K562 (cell line): ENCODE data around the gene TBCCD1. TPM values are rescaled to one million over a fixed set of nuclear protein-coding genes. Genes with fewer than 3 reads are reported as not detected.

ENCODE experiments used
- CBX3 ChIP-seq, 2 experiments: IDR thresholded peaks; 1 replicate in 1 of 2; 2 replicates in 1 of 2; pipeline ENCODE4 v1.6.1; 2012; ENCODE audit warnings: inconsistent platforms in 2 of 2, low read length in 2 of 2, borderline replicate concordance in 1 of 2, control low read depth in 1 of 2
- CHCHD3 ChIP-seq: fragments of 250-450 bp; sonication (Bioruptor Pico); IDR thresholded peaks from 2 replicates; pipeline ENCODE4 v2.1.2; 2022; ENCODE audit warnings: mild to moderate bottlenecking
- CSDE1 ChIP-seq, 2 experiments: fragments of 450-650 bp; IDR thresholded peaks; 2 replicates each; pipeline ENCODE4 v1.6.1; 2016; ENCODE audit warnings: mild to moderate bottlenecking in 1 of 2
- CTBP1 ChIP-seq: fragments of 450-650 bp; IDR thresholded peaks from 2 replicates; pipeline ENCODE4 v1.6.1; 2016; ENCODE audit warnings: borderline replicate concordance
- CXXC5 ChIP-seq: fragments of 250-450 bp; sonication (Bioruptor Pico); IDR thresholded peaks from 2 replicates; pipeline ENCODE4 v1.8.0; 2022; ENCODE audit warnings: inconsistent platforms, mild to moderate bottlenecking, moderate library complexity
- DIDO1 ChIP-seq: fragments of 450-650 bp; IDR thresholded peaks from 2 replicates; pipeline ENCODE4 v1.6.1; 2016; ENCODE audit warnings: low read depth, missing biosample characterization, missing genetic modification characterization
- GTF2F1 ChIP-seq: IDR thresholded peaks from 2 replicates; pipeline ENCODE4 v1.6.1; 2011; ENCODE audit warnings: low read depth, low read length, improper control_type of control experiment
- HES1 ChIP-seq: fragments of 450-650 bp; IDR thresholded peaks from 2 replicates; pipeline ENCODE4 v1.6.1; 2016; ENCODE audit warnings: low read depth, mild to moderate bottlenecking, moderate library complexity
- HNRNPL ChIP-seq: fragments of 200-400 bp; formaldehyde crosslinking; IDR thresholded peaks from 2 replicates; pipeline ENCODE4 v1.6.1; 2017; ENCODE audit warnings: low read depth, mild to moderate bottlenecking, low read length
- MBD1 ChIP-seq: fragments of 250-450 bp; sonication (Bioruptor Pico); IDR thresholded peaks from 2 replicates; pipeline ENCODE4 v1.8.0; 2022; ENCODE audit warnings: inconsistent platforms
- MCM7 ChIP-seq, 2 experiments: fragments of 450-650 bp; IDR thresholded peaks; 2 replicates each; pipeline ENCODE4 v1.6.1; 2016 to 2018
- MYC ChIP-seq, 2 experiments: fragments of 250-450 bp in 1 of 2; sonication (Bioruptor Pico) in 1 of 2; IDR thresholded peaks; 2 replicates each; pipeline versions ENCODE4 v1.5.1 to v1.6.1; 2012 to 2021; ENCODE audit warnings: low read depth in 2 of 2, borderline replicate concordance in 1 of 2, improper control_type of control experiment in 1 of 2, low read length in 1 of 2, mild to moderate bottlenecking in 1 of 2, moderate library complexity in 1 of 2
- NFYB ChIP-seq: IDR thresholded peaks from 2 replicates; pipeline ENCODE4 v1.6.1; 2011; ENCODE audit warnings: mild to moderate bottlenecking, moderate library complexity; ENCODE audit not compliant: insufficient read length; ENCODE audit errors: extremely low read depth
- POLR2H ChIP-seq: IDR thresholded peaks from 2 replicates; pipeline ENCODE4 v1.6.1; 2016; ENCODE audit warnings: missing genetic modification characterization, low read depth, mild to moderate bottlenecking, control low read depth, missing compliant biosample characterization, moderate library complexity
- RFX1 ChIP-seq: fragments of 450-650 bp; IDR thresholded peaks from 2 replicates; pipeline ENCODE4 v1.6.1; 2016; ENCODE audit warnings: mild to moderate bottlenecking, moderate library complexity
- RFX7 ChIP-seq: fragments of 250-450 bp; sonication (Bioruptor Pico); IDR thresholded peaks from 2 replicates; pipeline ENCODE4 v1.5.1; 2021; ENCODE audit warnings: mild to moderate bottlenecking
- RNF219 ChIP-seq: fragments of 250-450 bp; sonication (Bioruptor Pico); IDR thresholded peaks from 2 replicates; pipeline ENCODE4 v1.5.0; 2022; ENCODE audit warnings: mild to moderate bottlenecking
- SMAD4 ChIP-seq: fragments of 250-450 bp; sonication (Bioruptor Pico); conservative IDR thresholded peaks from 2 replicates; pipeline ENCODE4 v1.8.0; 2021; ENCODE audit warnings: inconsistent platforms, mild to moderate bottlenecking, moderate library complexity
- SP1 ChIP-seq: sonication (generic); formaldehyde crosslinking; IDR thresholded peaks from 2 replicates; pipeline ENCODE4 v1.8.1; 2022; ENCODE audit warnings: mild to moderate bottlenecking, missing genetic modification reagents
- ZFPM2 ChIP-seq: fragments of 250-450 bp; sonication (Bioruptor Pico); IDR thresholded peaks from 2 replicates; pipeline ENCODE4 v1.5.1; 2022; ENCODE audit warnings: mild to moderate bottlenecking
- ZNF12 ChIP-seq: sonication (generic); formaldehyde crosslinking; IDR thresholded peaks from 2 replicates; pipeline ENCODE4 v1.4.0; 2020; ENCODE audit warnings: mild to moderate bottlenecking, missing genetic modification reagents
- ZNF134 ChIP-seq: fragments of 250-450 bp; sonication (Bioruptor Pico); conservative IDR thresholded peaks from 2 replicates; pipeline ENCODE4 v1.4.0; 2020
- ZNF146 ChIP-seq: IDR thresholded peaks from one replicate; pipeline ENCODE4 v1.6.1; 2018; ENCODE audit warnings: missing compliant biosample characterization; ENCODE audit not compliant: unreplicated experiment
- ZNF197 ChIP-seq: fragments of 200-800 bp; sonication (Bioruptor generic); IDR thresholded peaks from 2 replicates; pipeline ENCODE4 v1.6.1; 2016; ENCODE audit warnings: low read depth, missing genetic modification characterization, missing compliant biosample characterization
- polyA plus RNA-seq, 8 experiments: library from polyadenylated mRNA; depleted of rRNA in 4 of 8; stranded (reverse) in 5 of 8; unstranded in 3 of 8; fragments of >200 nt; fragmentation: Nextera tagmentation in 2 of 8; fragmentation: Illumina TruSeq in 1 of 8; extraction: Ambion mirVana in 2 of 8; extraction: Trizol in 1 of 8; gene quantifications; 2 replicates each; pipeline versions ENCODE4 v1.2.1 to v1.2.3, GENCODE V29; 2011 to 2014; ENCODE audit warnings: inconsistent platforms in 1 of 8, missing spikeins in 1 of 8
- total RNA-seq, 7 experiments: library from RNA; depleted of rRNA in 6 of 7; stranded (reverse); fragments of >200 nt in 6 of 7; fragmentation: Illumina TruSeq in 2 of 7; extraction: Trizol in 2 of 7; gene quantifications; 2 replicates each; pipeline versions ENCODE4 v1.2.1 to v1.2.3, GENCODE V29; 2011 to 2021; ENCODE audit warnings: low replicate concordance in 1 of 7
- TF ChIP-seq, protein P1 (sequence below): sonication (generic); formaldehyde crosslinking; IDR thresholded peaks from 2 replicates; pipeline ENCODE4 v1.8.0; 2022; ENCODE audit warnings: mild to moderate bottlenecking, missing genetic modification reagents

Gene TBCCD1
- total and polyA plus RNA-seq, 9 of the 15 experiments (the other 6 are each of a cell fraction or from before 2014, with no cell fraction given) = 17.7 to 31.1 (median 21.2) TPM

GRCh38 chr3:186596568-186597287, 29.6 kb upstream of the TBCCD1 start (continued):
- TF ChIP-seq HES1 (no peak), GTF2F1 (no peak), POLR2H (tag) (no peak; the same call in 1 of the 2 replicates), RFX7 (CRISPR knock-in tag) (no peak), ZNF134 (CRISPR knock-in tag) (no peak), CSDE1 (IDR thresholded peaks at IDR 0.05) (no peak), CBX3 (IDR thresholded peaks at IDR 0.05; ENCODE audit: borderline replicate concordance in 1 of 2, low read length in 2 of 2) (no peak), SMAD4 (CRISPR knock-in tag) (peak; percentile 63; the same call in 1 of the 2 replicates), CTBP1 (peak; percentile 71), RFX1 (no peak), CXXC5 (CRISPR knock-in tag) (peak; percentile 65), ZFPM2 (no peak), ZNF12 (CRISPR knock-in tag) (no peak), HNRNPL (no peak), NFYB (no peak), MCM7 (IDR thresholded peaks at IDR 0.05) (no peak), RNF219 (CRISPR knock-in tag) (no peak), MYC (IDR thresholded peaks at IDR 0.05; ENCODE audit: low read depth, low read length) (peak; percentile 53), MYC (CRISPR knock-in tag; IDR thresholded peaks at IDR 0.05; ENCODE audit: borderline replicate concordance, low read depth) (no peak), ZNF197 (CRISPR knock-in tag) (no peak), SP1 (CRISPR knock-in tag) (no peak), CHCHD3 (CRISPR knock-in tag) (no peak), DIDO1 (tag) (no peak), MBD1 (no peak), ZNF146 (no peak)
- TF ChIP-seq, protein P1, sequence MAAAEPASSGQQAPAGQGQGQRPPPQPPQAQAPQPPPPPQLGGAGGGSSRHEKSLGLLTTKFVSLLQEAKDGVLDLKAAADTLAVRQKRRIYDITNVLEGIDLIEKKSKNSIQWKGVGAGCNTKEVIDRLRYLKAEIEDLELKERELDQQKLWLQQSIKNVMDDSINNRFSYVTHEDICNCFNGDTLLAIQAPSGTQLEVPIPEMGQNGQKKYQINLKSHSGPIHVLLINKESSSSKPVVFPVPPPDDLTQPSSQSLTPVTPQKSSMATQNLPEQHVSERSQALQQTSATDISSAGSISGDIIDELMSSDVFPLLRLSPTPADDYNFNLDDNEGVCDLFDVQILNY = no peak
